ENCODE data around the gene AADAC.

Gene AADAC

GRCh38 chr3:151811474-151811873 lies 2.4 kb upstream of the AADAC start:
- peaks cover 2% of the 10 kb centered on the region for H3K4me1 ChIP-seq (ENCODE audit: insufficient read depth, low read length)
- H3K36me3 ChIP-seq (ENCODE audit: insufficient read depth, low read length), result no peaks in the 10 kb centered on the region
- no peak overlapping the region for H2AFZ ChIP-seq (ENCODE audit: low read depth, low read length)
- H3K9me3 ChIP-seq (ENCODE audit: low read length), result peaks cover 2% of the 10 kb centered on the region
- H3K27me3 ChIP-seq (ENCODE audit: insufficient read depth, low read length), result no peaks in the 10 kb centered on the region
- H3K4me3 ChIP-seq (ENCODE audit: low read length), result no peak overlapping the region

- Histone ChIP-seq H2AFZ (ENCODE audit: low read depth, low read length) (no peak overlapping the region), H3K4me3 (ENCODE audit: low read length) (no peak overlapping the region), H3K4me1 (ENCODE audit: insufficient read depth, low read length) (no peaks in the 10 kb centered on the region), H3K27me3 (ENCODE audit: insufficient read depth, low read length) (no peaks in the 10 kb centered on the region), H3K9me3 (ENCODE audit: low read length) (no peaks in the 10 kb centered on the region), H3K36me3 (ENCODE audit: insufficient read depth, low read length) (no peaks in the 10 kb centered on the region)
Measured at GRCh38 chr3:151814588-151814987, 672 bp downstream of the AADAC start.

- no peaks in the 10 kb centered on the region for H3K36me3 ChIP-seq (ENCODE audit: insufficient read depth, low read length)
- no peak overlapping the region for H2AFZ ChIP-seq (ENCODE audit: low read depth, low read length)
- H3K9me3 ChIP-seq (ENCODE audit: low read length), result no peaks in the 10 kb centered on the region
- H3K4me3 ChIP-seq (ENCODE audit: low read length), result no peak overlapping the region
- no peaks in the 10 kb centered on the region for H3K27me3 ChIP-seq (ENCODE audit: insufficient read depth, low read length)
- H3K4me1 ChIP-seq (ENCODE audit: insufficient read depth, low read length), result no peaks in the 10 kb centered on the region
Measured at GRCh38 chr3:151816091-151816604, 2.2 kb downstream of the AADAC start.

- Histone ChIP-seq H3K9me3 (ENCODE audit: low read length) (no peaks in the 10 kb centered on the region), H3K36me3 (ENCODE audit: insufficient read depth, low read length) (no peaks in the 10 kb centered on the region), H3K27me3 (ENCODE audit: insufficient read depth, low read length) (no peaks in the 10 kb centered on the region), H2AFZ (ENCODE audit: low read depth, low read length) (no peak overlapping the region), H3K4me1 (ENCODE audit: insufficient read depth, low read length) (no peaks in the 10 kb centered on the region), H3K4me3 (ENCODE audit: low read length) (no peak overlapping the region)
Measured at GRCh38 chr3:151817473-151817872, 3.6 kb downstream of the AADAC start.

- H3K4me1 ChIP-seq (ENCODE audit: insufficient read depth, low read length), result no peaks in the 10 kb centered on the region
- no peaks in the 10 kb centered on the region for H3K9me3 ChIP-seq (ENCODE audit: low read length)
- no peaks in the 10 kb centered on the region for H3K36me3 ChIP-seq (ENCODE audit: insufficient read depth, low read length)
- no peak overlapping the region for H3K4me3 ChIP-seq (ENCODE audit: low read length)
- H2AFZ ChIP-seq (ENCODE audit: low read depth, low read length), result no peak overlapping the region
- no peaks in the 10 kb centered on the region for H3K27me3 ChIP-seq (ENCODE audit: insufficient read depth, low read length)
Measured at GRCh38 chr3:151818361-151818760, 4.4 kb downstream of the AADAC start.

- H3K4me1 ChIP-seq (ENCODE audit: insufficient read depth, low read length), result no peaks in the 10 kb centered on the region
- no peak overlapping the region for H3K4me3 ChIP-seq (ENCODE audit: low read length)
- no peak overlapping the region for H2AFZ ChIP-seq (ENCODE audit: low read depth, low read length)
- no peaks in the 10 kb centered on the region for H3K36me3 ChIP-seq (ENCODE audit: insufficient read depth, low read length)
- H3K9me3 ChIP-seq (ENCODE audit: low read length), result no peaks in the 10 kb centered on the region
- no peaks in the 10 kb centered on the region for H3K27me3 ChIP-seq (ENCODE audit: insufficient read depth, low read length)
Measured at GRCh38 chr3:151819910-151820309, 6.0 kb downstream of the AADAC start.

- H3K4me3 ChIP-seq (ENCODE audit: low read length), result no peak overlapping the region
- no peaks in the 10 kb centered on the region for H3K36me3 ChIP-seq (ENCODE audit: insufficient read depth, low read length)
- H3K4me1 ChIP-seq (ENCODE audit: insufficient read depth, low read length), result no peaks in the 10 kb centered on the region
Measured at GRCh38 chr3:151827816-151828215, 13.9 kb downstream of the AADAC start.

GRCh38 chr3:151835751-151836525 lies 22.0 kb downstream of the AADAC start:
- no peak overlapping the region for H3K4me3 ChIP-seq (ENCODE audit: low read length)
- peaks cover 10% of the 10 kb centered on the region for H3K4me1 ChIP-seq (ENCODE audit: insufficient read depth, low read length)
- H3K9me3 ChIP-seq (ENCODE audit: low read length), result no peaks in the 10 kb centered on the region
- no peak overlapping the region for H2AFZ ChIP-seq (ENCODE audit: low read depth, low read length)
- no peaks in the 10 kb centered on the region for H3K27me3 ChIP-seq (ENCODE audit: insufficient read depth, low read length)
- H3K36me3 ChIP-seq (ENCODE audit: insufficient read depth, low read length), result no peaks in the 10 kb centered on the region

More at GRCh38 chr3:151827816-151828215, 13.9 kb downstream of the AADAC start:
- H3K9me3 ChIP-seq (ENCODE audit: low read length), result no peaks in the 10 kb centered on the region
- H3K27me3 ChIP-seq (ENCODE audit: insufficient read depth, low read length), result no peaks in the 10 kb centered on the region
- no peak overlapping the region for H2AFZ ChIP-seq (ENCODE audit: low read depth, low read length)

- peaks cover 10% of the 10 kb centered on the region for H3K4me1 ChIP-seq (ENCODE audit: insufficient read depth, low read length)
- no peaks in the 10 kb centered on the region for H3K9me3 ChIP-seq (ENCODE audit: low read length)
- H3K27me3 ChIP-seq (ENCODE audit: insufficient read depth, low read length), result no peaks in the 10 kb centered on the region
- H3K4me3 ChIP-seq (ENCODE audit: low read length), result no peak overlapping the region
- H2AFZ ChIP-seq (ENCODE audit: low read depth, low read length), result no peak overlapping the region
- H3K36me3 ChIP-seq (ENCODE audit: insufficient read depth, low read length), result no peaks in the 10 kb centered on the region
Measured at GRCh38 chr3:151837057-151837456, 23.1 kb downstream of the AADAC start.

- H3K4me1 ChIP-seq (ENCODE audit: insufficient read depth, low read length), result peaks cover 14% of the 10 kb centered on the region
- H3K9me3 ChIP-seq (ENCODE audit: low read length), result no peaks in the 10 kb centered on the region
- H3K36me3 ChIP-seq (ENCODE audit: insufficient read depth, low read length), result no peaks in the 10 kb centered on the region
- no peak overlapping the region for H2AFZ ChIP-seq (ENCODE audit: low read depth, low read length)
- no peaks in the 10 kb centered on the region for H3K27me3 ChIP-seq (ENCODE audit: insufficient read depth, low read length)
- H3K4me3 ChIP-seq (ENCODE audit: low read length), result no peak overlapping the region
Measured at GRCh38 chr3:151838574-151839312, 24.8 kb downstream of the AADAC start.

- no peak overlapping the region for H3K4me3 ChIP-seq (ENCODE audit: low read length)
- H3K36me3 ChIP-seq (ENCODE audit: insufficient read depth, low read length), result no peaks in the 10 kb centered on the region
- H3K27me3 ChIP-seq (ENCODE audit: insufficient read depth, low read length), result no peaks in the 10 kb centered on the region
- H3K4me1 ChIP-seq (ENCODE audit: insufficient read depth, low read length), result peaks cover 14% of the 10 kb centered on the region
- H2AFZ ChIP-seq (ENCODE audit: low read depth, low read length), result no peak overlapping the region
- no peaks in the 10 kb centered on the region for H3K9me3 ChIP-seq (ENCODE audit: low read length)
Measured at GRCh38 chr3:151839313-151839631, 25.4 kb downstream of the AADAC start.

- H2AFZ ChIP-seq (ENCODE audit: low read depth, low read length), result no peak overlapping the region
- H3K4me1 ChIP-seq (ENCODE audit: insufficient read depth, low read length), result peaks cover 8% of the 10 kb centered on the region
- no peaks in the 10 kb centered on the region for H3K27me3 ChIP-seq (ENCODE audit: insufficient read depth, low read length)
- no peaks in the 10 kb centered on the region for H3K9me3 ChIP-seq (ENCODE audit: low read length)
- no peaks in the 10 kb centered on the region for H3K36me3 ChIP-seq (ENCODE audit: insufficient read depth, low read length)
- no peak overlapping the region for H3K4me3 ChIP-seq (ENCODE audit: low read length)
Measured at GRCh38 chr3:151841801-151842200, 27.9 kb downstream of the AADAC start.

GRCh38 chr3:151843275-151843674 lies 29.4 kb downstream of the AADAC start:
- Histone ChIP-seq H3K27me3 (ENCODE audit: insufficient read depth, low read length) (no peaks in the 10 kb centered on the region), H3K4me3 (ENCODE audit: low read length) (no peak overlapping the region), H3K36me3 (ENCODE audit: insufficient read depth, low read length) (no peaks in the 10 kb centered on the region), H3K4me1 (ENCODE audit: insufficient read depth, low read length) (peaks cover 3% of the 10 kb centered on the region), H3K9me3 (ENCODE audit: low read length) (no peaks in the 10 kb centered on the region), H2AFZ (ENCODE audit: low read depth, low read length) (no peak overlapping the region)
